GM23338 (cell line): ENCODE results near the gene OR4K2.

Experiments used
- CREB1 ChIP-seq: fragments of 250-450 bp; sonication (Bioruptor Pico); IDR thresholded peaks from 2 replicates; pipeline ENCODE4 v1.5.0; 2020; ENCODE audit warnings: low read depth, mild to moderate bottlenecking, moderate library complexity
- EZH2 ChIP-seq: fragments of 200-600 bp; sonication (generic); IDR thresholded peaks from one replicate; pipeline ENCODE4 v1.8.0; 2017; ENCODE audit warnings: antibody characterized with exemption, mild to moderate bottlenecking, low read depth; ENCODE audit not compliant: unreplicated experiment
- JUNB ChIP-seq: IDR thresholded peaks from one replicate; pipeline ENCODE4 v1.6.1; 2016; ENCODE audit warnings: antibody characterized with exemption; ENCODE audit not compliant: unreplicated experiment
- POLR2AphosphoS5 ChIP-seq: IDR thresholded peaks from 2 replicates; pipeline ENCODE4 v1.6.1; 2016; ENCODE audit warnings: antibody characterized with exemption, low read depth
- ZNF331 ChIP-seq: fragments of 250-450 bp; sonication (Bioruptor Pico); IDR thresholded peaks from 2 replicates; pipeline ENCODE4 v1.5.0; 2020; ENCODE audit warnings: low read depth, mild to moderate bottlenecking, moderate library complexity
- TF ChIP-seq, protein P1 (sequence below), 2 experiments: fragments of 200-600 bp in 1 of 2; sonication (generic) in 1 of 2; conservative IDR thresholded peaks; 2 replicates each; pipeline versions ENCODE4 v1.5.1 to v1.6.1; 2016 to 2017; ENCODE audit warnings: antibody characterized with exemption in 2 of 2, low read depth in 2 of 2, mild to moderate bottlenecking in 2 of 2, moderate library complexity in 1 of 2
- TF ChIP-seq, protein P2 (sequence below): IDR thresholded peaks from one replicate; pipeline ENCODE4 v1.6.1; 2018; ENCODE audit warnings: antibody characterized with exemption; ENCODE audit not compliant: unreplicated experiment

DNA sequence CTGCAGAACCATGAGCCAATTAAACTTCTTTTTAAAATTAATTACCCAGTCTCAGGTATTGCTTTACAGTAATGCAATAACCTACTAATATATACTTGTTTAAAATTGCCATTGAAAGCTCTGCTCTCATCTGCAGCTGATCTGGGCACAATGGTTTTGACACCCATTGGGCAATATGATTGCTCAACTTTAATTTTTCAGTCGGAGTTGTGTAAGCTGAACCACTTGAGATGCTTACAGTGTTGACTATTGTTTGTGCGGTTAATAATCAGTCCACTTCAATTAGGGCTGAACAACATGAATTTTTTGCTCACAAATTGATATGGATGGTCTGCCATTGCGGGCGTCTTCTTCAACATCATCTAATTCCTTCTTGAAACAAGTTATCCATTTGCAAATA, 27.5 kb downstream of the OR4K2 start:
- TF ChIP-seq CREB1: no peak
- TF ChIP-seq, protein P1, sequence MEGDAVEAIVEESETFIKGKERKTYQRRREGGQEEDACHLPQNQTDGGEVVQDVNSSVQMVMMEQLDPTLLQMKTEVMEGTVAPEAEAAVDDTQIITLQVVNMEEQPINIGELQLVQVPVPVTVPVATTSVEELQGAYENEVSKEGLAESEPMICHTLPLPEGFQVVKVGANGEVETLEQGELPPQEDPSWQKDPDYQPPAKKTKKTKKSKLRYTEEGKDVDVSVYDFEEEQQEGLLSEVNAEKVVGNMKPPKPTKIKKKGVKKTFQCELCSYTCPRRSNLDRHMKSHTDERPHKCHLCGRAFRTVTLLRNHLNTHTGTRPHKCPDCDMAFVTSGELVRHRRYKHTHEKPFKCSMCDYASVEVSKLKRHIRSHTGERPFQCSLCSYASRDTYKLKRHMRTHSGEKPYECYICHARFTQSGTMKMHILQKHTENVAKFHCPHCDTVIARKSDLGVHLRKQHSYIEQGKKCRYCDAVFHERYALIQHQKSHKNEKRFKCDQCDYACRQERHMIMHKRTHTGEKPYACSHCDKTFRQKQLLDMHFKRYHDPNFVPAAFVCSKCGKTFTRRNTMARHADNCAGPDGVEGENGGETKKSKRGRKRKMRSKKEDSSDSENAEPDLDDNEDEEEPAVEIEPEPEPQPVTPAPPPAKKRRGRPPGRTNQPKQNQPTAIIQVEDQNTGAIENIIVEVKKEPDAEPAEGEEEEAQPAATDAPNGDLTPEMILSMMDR (conservative IDR thresholded peaks at IDR 0.05; ENCODE audit: low read depth in 2 of 2): no peak
- TF ChIP-seq POLR2AphosphoS5: no peak
- TF ChIP-seq EZH2: no peak
- TF ChIP-seq JUNB: no peak
- no peak for TF ChIP-seq ZNF331
- TF ChIP-seq, protein P2, sequence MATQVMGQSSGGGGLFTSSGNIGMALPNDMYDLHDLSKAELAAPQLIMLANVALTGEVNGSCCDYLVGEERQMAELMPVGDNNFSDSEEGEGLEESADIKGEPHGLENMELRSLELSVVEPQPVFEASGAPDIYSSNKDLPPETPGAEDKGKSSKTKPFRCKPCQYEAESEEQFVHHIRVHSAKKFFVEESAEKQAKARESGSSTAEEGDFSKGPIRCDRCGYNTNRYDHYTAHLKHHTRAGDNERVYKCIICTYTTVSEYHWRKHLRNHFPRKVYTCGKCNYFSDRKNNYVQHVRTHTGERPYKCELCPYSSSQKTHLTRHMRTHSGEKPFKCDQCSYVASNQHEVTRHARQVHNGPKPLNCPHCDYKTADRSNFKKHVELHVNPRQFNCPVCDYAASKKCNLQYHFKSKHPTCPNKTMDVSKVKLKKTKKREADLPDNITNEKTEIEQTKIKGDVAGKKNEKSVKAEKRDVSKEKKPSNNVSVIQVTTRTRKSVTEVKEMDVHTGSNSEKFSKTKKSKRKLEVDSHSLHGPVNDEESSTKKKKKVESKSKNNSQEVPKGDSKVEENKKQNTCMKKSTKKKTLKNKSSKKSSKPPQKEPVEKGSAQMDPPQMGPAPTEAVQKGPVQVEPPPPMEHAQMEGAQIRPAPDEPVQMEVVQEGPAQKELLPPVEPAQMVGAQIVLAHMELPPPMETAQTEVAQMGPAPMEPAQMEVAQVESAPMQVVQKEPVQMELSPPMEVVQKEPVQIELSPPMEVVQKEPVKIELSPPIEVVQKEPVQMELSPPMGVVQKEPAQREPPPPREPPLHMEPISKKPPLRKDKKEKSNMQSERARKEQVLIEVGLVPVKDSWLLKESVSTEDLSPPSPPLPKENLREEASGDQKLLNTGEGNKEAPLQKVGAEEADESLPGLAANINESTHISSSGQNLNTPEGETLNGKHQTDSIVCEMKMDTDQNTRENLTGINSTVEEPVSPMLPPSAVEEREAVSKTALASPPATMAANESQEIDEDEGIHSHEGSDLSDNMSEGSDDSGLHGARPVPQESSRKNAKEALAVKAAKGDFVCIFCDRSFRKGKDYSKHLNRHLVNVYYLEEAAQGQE: no peak
